ENCODE measurements around the gene SSPN. TPM values are rescaled to one million over a fixed set of nuclear protein-coding genes. Genes with fewer than 3 reads are reported as not detected.

SSPN gene
- total and polyA plus RNA-seq, 12 donors: 5.9 to 115 (median 83.7) TPM

GRCh38 chr12:26250801-26251200 is 55.4 kb downstream of the SSPN start:
- 80 to 83% methylated on average over 3 of the region's 3 CpGs for WGBS, 2 donors
- Histone ChIP-seq H3K36me3 (no peaks in the 10 kb centered on the region), H3K27me3 (no peaks in the 10 kb centered on the region), H3K9me3 (peaks cover 0 to 15% (median 0%) of the 10 kb centered on the region in 11 donors), H3K4me3 (no peak overlapping the region), H3K4me1 (peaks cover 0 to 5% (median 0%) of the 10 kb centered on the region in 9 donors), H3K27ac (peak overlapping the region in 1 of 10 donors; percentile 22)
- no peak for ATAC-seq
- no peak for TF ChIP-seq CTCF (IDR thresholded peaks at IDR 0.05)
- intact Hi-C loops (cut with DNase I): no loop called here
- no peak for DNase-seq

GRCh38 chr12:26251600-26251999 is 56.2 kb downstream of the SSPN start:
- Histone ChIP-seq H3K4me3 (no peak overlapping the region), H3K36me3 (no peaks in the 10 kb centered on the region), H3K27me3 (no peaks in the 10 kb centered on the region), H3K4me1 (peaks cover 0 to 5% (median 0%) of the 10 kb centered on the region in 9 donors), H3K27ac (peak overlapping the region in 1 of 10 donors; percentile 22), H3K9me3 (peaks cover 0 to 23% (median 4%) of the 10 kb centered on the region in 11 donors)
- ATAC-seq (peak; percentile 85 to 95 (median 90)), DNase-seq (peak; percentile 22 to 57)
- intact Hi-C loops (cut with DNase I): no loop called here
- WGBS, 2 donors: 60 to 67% methylated on average over 6 of the region's 6 CpGs
- TF ChIP-seq CTCF (IDR thresholded peaks at IDR 0.05): no peak

GRCh38 chr12:26252946-26253345 is 57.6 kb downstream of the SSPN start:
- no peak overlapping the region for H3K4me3 ChIP-seq
- H3K27ac ChIP-seq: peak overlapping the region in 1 of 10 donors; percentile 22
- peaks cover 0 to 2% (median 0%) of the 10 kb centered on the region in 9 donors for H3K4me1 ChIP-seq
- H3K9me3 ChIP-seq: peaks cover 0 to 33% (median 4%) of the 10 kb centered on the region in 11 donors
- WGBS, 2 donors: 64 to 66% methylated on average over 1 of the region's 1 CpG
- ATAC-seq: no peak
- no peak for TF ChIP-seq CTCF (IDR thresholded peaks at IDR 0.05)
- intact Hi-C loops (cut with DNase I): no loop called here
- H3K36me3 ChIP-seq: no peaks in the 10 kb centered on the region
- H3K27me3 ChIP-seq: no peaks in the 10 kb centered on the region
- no peak for DNase-seq

GRCh38 chr12:26255893-26256645 is 60.7 kb downstream of the SSPN start:
- intact Hi-C loops (cut with DNase I): no loop called here
- Histone ChIP-seq H3K9me3 (peaks cover 0 to 37% (median 0%) of the 10 kb centered on the region in 11 donors), H3K4me3 (no peak overlapping the region), H3K36me3 (no peaks in the 10 kb centered on the region), H3K27ac (no peak overlapping the region), H3K27me3 (no peaks in the 10 kb centered on the region), H3K4me1 (no peaks in the 10 kb centered on the region)
- no peak for TF ChIP-seq CTCF (IDR thresholded peaks at IDR 0.05)
- ATAC-seq: no peak
- WGBS, 2 donors: 80 to 86% methylated on average over 7 of the region's 7 CpGs
- DNase-seq: no peak
